HepG2 (cell line): ENCODE data around the gene NSMF. TPM values are rescaled to one million over a fixed set of nuclear protein-coding genes. Genes with fewer than 3 reads are reported as not detected.
A peak's percentile ranks its signal among the peaks of the same experiment; 100 is the strongest.

ENCODE experiments used
- ASH2L ChIP-seq: fragments of 300-600, 200-600 bp; sonication (generic); IDR thresholded peaks from 2 replicates; pipeline ENCODE4 v1.7.0; 2017; ENCODE audit warnings: low read depth, mild to moderate bottlenecking, moderate library complexity, mixed read lengths, low read length; ENCODE audit not compliant: insufficient read length
- CAMTA2 ChIP-seq: sonication (generic); formaldehyde crosslinking; IDR thresholded peaks from 2 replicates; pipeline ENCODE4 v1.4.0; 2020; ENCODE audit warnings: mild to moderate bottlenecking, missing genetic modification reagents, borderline replicate concordance
- CBX5 ChIP-seq: sonication (generic); formaldehyde crosslinking; IDR thresholded peaks from 2 replicates; pipeline ENCODE4 v1.4.0; 2020; ENCODE audit warnings: missing genetic modification reagents, borderline replicate concordance
- CCAR2 ChIP-seq: fragments of 200-400 bp; formaldehyde crosslinking; optimal IDR thresholded peaks from 2 replicates; pipeline ENCODE3; 2018; ENCODE audit warnings: low read depth, mild to moderate bottlenecking, low read length, moderate library complexity
- CENPT ChIP-seq: sonication (generic); formaldehyde crosslinking; IDR thresholded peaks from 2 replicates; pipeline ENCODE4 v1.8.0; 2022; ENCODE audit warnings: low read depth, mild to moderate bottlenecking, moderate library complexity, missing genetic modification reagents
- CHD2 ChIP-seq: IDR thresholded peaks from 2 replicates; pipeline ENCODE4 v1.6.1; 2011; ENCODE audit warnings: low read depth, low read length, improper control_type of control experiment
- HDAC2 ChIP-seq: sonication (generic); formaldehyde crosslinking; IDR thresholded peaks from 2 replicates; pipeline ENCODE4 v1.4.0; 2020; ENCODE audit warnings: missing genetic modification reagents
- HOXA3 ChIP-seq: sonication (generic); formaldehyde crosslinking; IDR thresholded peaks from 2 replicates; pipeline ENCODE4 v1.5.0; 2020; ENCODE audit warnings: missing genetic modification reagents
- HOXD1 ChIP-seq: sonication (generic); formaldehyde crosslinking; IDR thresholded peaks from 2 replicates; pipeline ENCODE4 v1.5.0; 2020; ENCODE audit warnings: missing genetic modification reagents
- KDM3A ChIP-seq: IDR thresholded peaks from 2 replicates; pipeline ENCODE4 v1.6.1; 2018; ENCODE audit warnings: low read depth, missing compliant biosample characterization
- KMT2B ChIP-seq: IDR thresholded peaks from 2 replicates; pipeline ENCODE4 v1.6.1; 2016; ENCODE audit warnings: missing genetic modification reagents, missing compliant biosample characterization
- LCORL ChIP-seq, 2 experiments: fragments of 450-650 bp in 1 of 2; sonication (generic) in 1 of 2; formaldehyde crosslinking in 1 of 2; IDR thresholded peaks; 2 replicates each; pipeline versions ENCODE4 v1.5.0 to v1.6.1; 2017 to 2020; ENCODE audit warnings: antibody characterized with exemption in 1 of 2, missing genetic modification reagents in 1 of 2
- NCOA1 ChIP-seq: sonication (generic); formaldehyde crosslinking; IDR thresholded peaks from 2 replicates; pipeline ENCODE4 v1.9.0; 2021; ENCODE audit warnings: missing genetic modification reagents
- NFYB ChIP-seq: sonication (generic); formaldehyde crosslinking; IDR thresholded peaks from 2 replicates; pipeline ENCODE4 v1.4.0; 2020; ENCODE audit warnings: missing genetic modification reagents
- PATZ1 ChIP-seq: sonication (generic); formaldehyde crosslinking; IDR thresholded peaks from 2 replicates; pipeline ENCODE4 v1.4.0; 2020; ENCODE audit warnings: missing genetic modification reagents
- PBX2 ChIP-seq: IDR thresholded peaks from 2 replicates; pipeline ENCODE4 v1.6.1; 2016; ENCODE audit warnings: control low read depth
- PTBP1 ChIP-seq: fragments of 200-400 bp; formaldehyde crosslinking; IDR thresholded peaks from 2 replicates; pipeline ENCODE4 v1.6.1; 2018; ENCODE audit warnings: low read length, low read depth; ENCODE audit not compliant: poor library complexity, severe bottlenecking
- RARG ChIP-seq: sonication (generic); formaldehyde crosslinking; IDR thresholded peaks from 2 replicates; pipeline ENCODE4 v1.4.0; 2020; ENCODE audit warnings: low read depth, mild to moderate bottlenecking, missing genetic modification reagents
- RBM22 ChIP-seq: fragments of 200-400 bp; formaldehyde crosslinking; optimal IDR thresholded peaks from 2 replicates; pipeline ENCODE3; 2017; ENCODE audit warnings: mild to moderate bottlenecking, low read length, moderate library complexity
- SPEN ChIP-seq: sonication (generic); formaldehyde crosslinking; IDR thresholded peaks from 2 replicates; pipeline ENCODE4 v1.5.1; 2020; ENCODE audit warnings: low read depth, mild to moderate bottlenecking, missing genetic modification reagents
- SSRP1 ChIP-seq: IDR thresholded peaks from 2 replicates; pipeline ENCODE4 v1.6.1; 2016; ENCODE audit warnings: control low read depth
- TOPORS ChIP-seq: sonication (generic); formaldehyde crosslinking; IDR thresholded peaks from 2 replicates; pipeline ENCODE4 v1.8.0; 2023; ENCODE audit warnings: mild to moderate bottlenecking, missing genetic modification reagents
- YY1 ChIP-seq: IDR thresholded peaks from 2 replicates; pipeline ENCODE4 v1.6.1; 2011; ENCODE audit warnings: low read length, low read depth, moderate library complexity, mild to moderate bottlenecking; ENCODE audit not compliant: insufficient read depth, insufficient replicate concordance
- ZC3H4 ChIP-seq: sonication (generic); formaldehyde crosslinking; IDR thresholded peaks from 2 replicates; pipeline ENCODE4 v1.4.0; 2020; ENCODE audit warnings: missing genetic modification reagents, borderline replicate concordance
- ZKSCAN5 ChIP-seq: sonication (generic); formaldehyde crosslinking; IDR thresholded peaks from 2 replicates; pipeline ENCODE4 v1.5.1; 2020; ENCODE audit warnings: mild to moderate bottlenecking, missing genetic modification reagents
- ZNF205 ChIP-seq: IDR thresholded peaks from 2 replicates; pipeline ENCODE4 v1.6.1; 2018; ENCODE audit warnings: missing biosample characterization, missing genetic modification reagents
- ZNF230 ChIP-seq: sonication (generic); formaldehyde crosslinking; IDR thresholded peaks from 2 replicates; pipeline ENCODE4 v1.4.0; 2020; ENCODE audit warnings: mild to moderate bottlenecking, missing genetic modification reagents
- ZNF253 ChIP-seq: sonication (generic); formaldehyde crosslinking; IDR thresholded peaks from 2 replicates; pipeline ENCODE4 v1.8.0; 2022; ENCODE audit warnings: mild to moderate bottlenecking, missing genetic modification reagents, borderline replicate concordance
- ZNF296 ChIP-seq: sonication (generic); formaldehyde crosslinking; conservative IDR thresholded peaks from 2 replicates; pipeline ENCODE4 v1.5.0; 2020; ENCODE audit warnings: mild to moderate bottlenecking, missing genetic modification reagents
- ZNF567 ChIP-seq: sonication (generic); formaldehyde crosslinking; IDR thresholded peaks from 2 replicates; pipeline ENCODE4 v1.8.1; 2023; ENCODE audit warnings: mild to moderate bottlenecking, missing genetic modification reagents, borderline replicate concordance
- ZNF619 ChIP-seq: sonication (generic); formaldehyde crosslinking; IDR thresholded peaks from 2 replicates; pipeline ENCODE4 v1.4.0; 2020; ENCODE audit warnings: mild to moderate bottlenecking, missing genetic modification reagents
- ZNF652 ChIP-seq: IDR thresholded peaks from 2 replicates; pipeline ENCODE4 v1.6.1; 2016; ENCODE audit warnings: low read depth, borderline replicate concordance
- ZSCAN30 ChIP-seq: sonication (generic); formaldehyde crosslinking; IDR thresholded peaks from 2 replicates; pipeline ENCODE4 v1.5.0; 2020; ENCODE audit warnings: mild to moderate bottlenecking, missing genetic modification reagents
- polyA plus RNA-seq, 8 experiments: library from polyadenylated mRNA; depleted of rRNA in 3 of 8; stranded (reverse) in 7 of 8; unstranded in 1 of 8; fragments of >200 nt; fragmentation: Illumina TruSeq in 4 of 8; extraction: Trizol in 4 of 8; gene quantifications; 2 replicates each; pipeline versions ENCODE4 v1.2.1 to v1.2.3, GENCODE V29; 2011 to 2016; ENCODE audit warnings: low read depth in 4 of 8, missing spikeins in 1 of 8, mixed read lengths in 1 of 8; ENCODE audit not compliant: insufficient read depth in 1 of 8
- total RNA-seq, 5 experiments: library from RNA; depleted of rRNA; stranded (reverse); fragments of >200 nt; fragmentation: Illumina TruSeq; extraction: Trizol; gene quantifications; 2 replicates each; pipeline ENCODE4 v1.2.3, GENCODE V29; 2016; ENCODE audit warnings: low read depth in 1 of 5

NSMF gene
- total and polyA plus RNA-seq, 2 of the 13 experiments (the other 11 are each of a cell fraction or from before 2014, with no cell fraction given): 44.3 to 183 TPM

- TF ChIP-seq CHD2 (no peak), CAMTA2 (CRISPR knock-in tag) (no peak), ZNF205 (no peak), ASH2L (no peak), RARG (CRISPR knock-in tag) (no peak), CCAR2 (no peak), HDAC2 (CRISPR knock-in tag) (no peak), KDM3A (CRISPR knock-in tag) (no peak), ZKSCAN5 (CRISPR knock-in tag) (no peak), SPEN (CRISPR knock-in tag) (0 out of 2 replicates have a peak, but pooled peaks have one; percentile 33), PATZ1 (CRISPR knock-in tag) (no peak), ZNF652 (CRISPR knock-in tag) (no peak), ZNF230 (CRISPR knock-in tag) (no peak), ZNF619 (CRISPR knock-in tag) (no peak), CENPT (no peak), NCOA1 (CRISPR knock-in tag) (no peak), CBX5 (no peak), ZSCAN30 (CRISPR knock-in tag) (no peak), HOXD1 (CRISPR knock-in tag) (no peak), HOXA3 (CRISPR knock-in tag) (peak; percentile 46; the same call in 1 of the 2 replicates), ZC3H4 (no peak), KMT2B (no peak), RBM22 (no peak), ZNF567 (CRISPR knock-in tag) (no peak), TOPORS (CRISPR knock-in tag) (no peak), SSRP1 (CRISPR knock-in tag) (no peak), PTBP1 (no peak), PBX2 (CRISPR knock-in tag) (no peak), ZNF296 (no peak), NFYB (peak; percentile 65), ZNF253 (CRISPR knock-in tag) (no peak), LCORL (IDR thresholded peaks at IDR 0.05) (no peak), LCORL (CRISPR knock-in tag; IDR thresholded peaks at IDR 0.05) (no peak), YY1 (peak; percentile 56)
Measured at GRCh38 chr9:137459152-137459600, at the start of gene NSMF (continued).
